Loucy (cell line): ENCODE results near the gene CDK2.
"Not testable (repeated sequence)": the region's sequence is repeated elsewhere in the genome, so short reads cannot be mapped to it uniquely, and the experiment has no call there.

Experiments
- H2AFZ ChIP-seq: fragments of 200-600 bp; sonication (generic); 2 replicates; pipeline ENCODE4 v1.6.0; 2016; ENCODE audit warnings: antibody characterized with exemption, mild to moderate bottlenecking, low read length, moderate library complexity
- H3F3A ChIP-seq: fragments of 200-600 bp; 2 replicates; pipeline ENCODE4 v1.6.0; 2016; ENCODE audit warnings: antibody characterized with exemption, low read depth, mild to moderate bottlenecking
- H3K27me3 ChIP-seq: fragments of 200-600 bp; sonication (generic); 2 replicates; pipeline ENCODE4 v1.6.1; 2014; ENCODE audit warnings: low read length, mild to moderate bottlenecking; ENCODE audit not compliant: insufficient read depth, poor library complexity, severe bottlenecking
- H3K36me3 ChIP-seq: fragments of 200-600 bp; sonication (generic); 2 replicates; pipeline ENCODE4 v1.6.1; 2016; ENCODE audit warnings: low read length; ENCODE audit not compliant: insufficient read depth
- H3K4me1 ChIP-seq: fragments of 200-600 bp; sonication (generic); 2 replicates; pipeline ENCODE4 v1.5.1; 2014; ENCODE audit warnings: low read length, mild to moderate bottlenecking; ENCODE audit not compliant: insufficient read depth, poor library complexity, severe bottlenecking
- H3K4me2 ChIP-seq: fragments of 200-600 bp; sonication (generic); 2 replicates; pipeline ENCODE4 v1.6.0; 2014; ENCODE audit warnings: antibody characterized with exemption, low read length, low read depth, mild to moderate bottlenecking; ENCODE audit not compliant: poor library complexity, severe bottlenecking
- H3K4me3 ChIP-seq: fragments of 200-600 bp; sonication (generic); 2 replicates; pipeline ENCODE4 v1.5.1; 2014; ENCODE audit warnings: low read length, mild to moderate bottlenecking, mixed read lengths; ENCODE audit not compliant: poor library complexity, severe bottlenecking
- H3K79me2 ChIP-seq: fragments of 200-600 bp; sonication (generic); 2 replicates; pipeline ENCODE4 v1.6.1; 2014; ENCODE audit warnings: low read length; ENCODE audit not compliant: insufficient read depth
- H3K9ac ChIP-seq: fragments of 200-600 bp; sonication (generic); 2 replicates; pipeline ENCODE4 v1.6.0; 2014; ENCODE audit warnings: mild to moderate bottlenecking, low read depth, low read length, moderate library complexity; ENCODE audit not compliant: poor library complexity, severe bottlenecking
- H3K9me2 ChIP-seq: fragments of 200-600 bp; sonication (generic); replicated peaks from 2 replicates; pipeline ENCODE4 v1.6.1; 2016; ENCODE audit warnings: low read depth, low read length, mixed read lengths
- H3K9me3 ChIP-seq: fragments of 200-600 bp; sonication (generic); 2 replicates; pipeline ENCODE4 v1.6.1; 2014; ENCODE audit warnings: mild to moderate bottlenecking, antibody characterized with exemption, low read length, low read depth; ENCODE audit not compliant: insufficient read depth
- H4K20me1 ChIP-seq: fragments of 200-600 bp; sonication (generic); 2 replicates; pipeline ENCODE4 v1.6.0; 2014; ENCODE audit warnings: antibody characterized with exemption, low read length, mild to moderate bottlenecking; ENCODE audit not compliant: insufficient read depth, poor library complexity, severe bottlenecking
- CTCF ChIP-seq: fragments of 200-600 bp; sonication (generic); conservative IDR thresholded peaks from 2 replicates; pipeline ENCODE4 v1.5.1; 2014; ENCODE audit warnings: mild to moderate bottlenecking, antibody characterized with exemption, low read length
- EZH2phosphoT487 ChIP-seq: fragments of 200-600 bp; IDR thresholded peaks from 2 replicates; pipeline ENCODE4 v1.6.1; 2018; ENCODE audit warnings: antibody characterized with exemption, mild to moderate bottlenecking, moderate library complexity, borderline replicate concordance

The CDK2 gene

GRCh38 chr12:55966408-55967281, at the start of gene CDK2:
Gene CDK2, plus strand, starts transcription at chr12:55966830. Its CDS starts 179 bp downstream, at chr12:55967009.
- Histone ChIP-seq H2AFZ (peak within 1 kb of the TSS; percentile 79), H3K9ac (peak within 1 kb of the TSS; percentile 91), H3F3A (no peaks in the 10 kb centered on the region), H4K20me1 (peaks cover 9% of the 10 kb centered on the region), H3K79me2 (peaks cover 32% of the 10 kb centered on the region), H3K9me2 (no peaks in the 10 kb centered on the region), H3K4me3 (peak within 1 kb of the TSS; percentile 88), H3K4me1 (peaks cover 19% of the 10 kb centered on the region), H3K9me3 (no peaks in the 10 kb centered on the region), H3K4me2 (peak within 1 kb of the TSS; percentile 93), H3K36me3 (no peaks in the 10 kb centered on the region), H3K27me3 (no peaks in the 10 kb centered on the region)
- no peak for TF ChIP-seq CTCF
- TF ChIP-seq EZH2phosphoT487: no peak

GRCh38 chr12:55919032-55919431, 47.6 kb upstream of the CDK2 start:
- H3K9ac ChIP-seq, H3K36me3 ChIP-seq, H3F3A ChIP-seq, H3K9me3 ChIP-seq, H3K9me2 ChIP-seq, H3K27me3 ChIP-seq, H3K4me2 ChIP-seq, H2AFZ ChIP-seq, H3K4me3 ChIP-seq: not testable (repeated sequence)
- peaks cover 17% of the 10 kb centered on the region for H4K20me1 ChIP-seq
- H3K4me1 ChIP-seq: peaks cover 11% of the 10 kb centered on the region
- H3K79me2 ChIP-seq: peaks cover 71% of the 10 kb centered on the region

DNA sequence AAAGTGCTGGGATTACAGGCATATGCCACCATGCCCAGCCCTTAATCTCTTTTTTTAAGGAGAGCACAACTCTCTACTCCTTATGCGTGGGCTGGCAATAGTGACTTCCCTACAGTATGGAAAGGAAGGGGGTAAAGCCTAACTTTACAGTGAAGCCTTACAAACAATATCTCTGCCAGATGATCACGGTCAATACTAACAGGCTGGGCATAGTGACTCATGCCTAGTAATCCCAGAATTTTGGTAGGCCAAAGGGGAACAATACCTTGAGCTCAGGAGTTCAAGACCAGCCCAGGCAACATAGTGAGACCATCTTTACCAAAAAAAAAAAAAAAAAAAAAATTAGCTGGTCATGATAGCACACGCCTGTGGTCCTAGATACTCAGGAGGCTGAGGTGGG, 44.5 kb upstream of the CDK2 start:
- H2AFZ ChIP-seq: no peak overlapping the region
- no peaks in the 10 kb centered on the region for H3K36me3 ChIP-seq
- no peaks in the 10 kb centered on the region for H3K9me2 ChIP-seq
- H3K79me2 ChIP-seq: peaks cover 74% of the 10 kb centered on the region
- no peak overlapping the region for H3K9ac ChIP-seq
- H3K4me1 ChIP-seq: peaks cover 26% of the 10 kb centered on the region
- no peaks in the 10 kb centered on the region for H3K9me3 ChIP-seq
- no peak overlapping the region for H3K4me3 ChIP-seq
- no peaks in the 10 kb centered on the region for H3K27me3 ChIP-seq
- peak overlapping the region; percentile 36 for H3K4me2 ChIP-seq
- TF ChIP-seq CTCF (no peak), EZH2phosphoT487 (no peak)
- H3F3A ChIP-seq: peaks cover 4% of the 10 kb centered on the region; the same call in 1 of the 2 replicates
- peaks cover 21% of the 10 kb centered on the region for H4K20me1 ChIP-seq

DNA sequence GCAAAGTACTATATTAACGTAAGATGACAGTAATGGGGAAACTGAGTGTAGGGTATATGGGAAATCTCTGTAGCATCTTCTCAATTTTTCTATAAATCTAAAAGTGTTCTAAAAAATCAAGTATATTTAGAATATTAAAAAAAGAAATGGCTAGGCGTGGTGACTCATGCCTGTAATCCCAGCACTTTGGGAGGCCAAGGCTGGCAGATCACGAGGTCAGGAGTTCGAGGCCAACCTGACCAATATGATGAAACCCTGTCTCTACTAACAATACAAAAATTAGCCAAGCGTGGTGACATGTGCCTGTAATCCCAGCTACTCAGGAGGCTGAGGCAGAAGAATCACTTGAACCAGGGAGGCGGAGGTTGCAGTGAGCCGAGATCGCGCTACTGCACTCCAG, 43.0 kb upstream of the CDK2 start:
- H3K9me2 ChIP-seq, H3K36me3 ChIP-seq, H3K4me2 ChIP-seq, H3K4me3 ChIP-seq, H3K27me3 ChIP-seq, H3K9ac ChIP-seq, H3K9me3 ChIP-seq, H2AFZ ChIP-seq: not testable (repeated sequence)
- peaks cover 83% of the 10 kb centered on the region for H3K79me2 ChIP-seq
- H3K4me1 ChIP-seq: peaks cover 28% of the 10 kb centered on the region
- peaks cover 13% of the 10 kb centered on the region; the same call in 1 of the 2 replicates for H3F3A ChIP-seq
- H4K20me1 ChIP-seq: peaks cover 21% of the 10 kb centered on the region
